HepG2 (cell line): ENCODE results near the gene DRD3. TPM values are rescaled to one million over a fixed set of nuclear protein-coding genes. Genes with fewer than 3 reads are reported as not detected.

ENCODE experiments used
- ATAC-seq: fragments of 200-7000 bp; cut with Tn5 transposase; 3 replicates; pipeline ENCODE4 v1.9.1; 2020; ENCODE audit warnings: mild to moderate bottlenecking, moderate library complexity
- BruUV-seq: library from RNA; stranded (reverse); fragments of 400-500 nt; replicated peaks from 2 replicates; lab custom pipeline; 2021; lab: Mats Ljungman, UMichigan
- CTCF ChIA-PET: fragments of 300-600 bp; formaldehyde crosslinking; extraction: SDS; loops from one replicate; lab custom pipeline; 2021; ENCODE audit warnings: low total read pairs, inconsistent platforms, low intra/inter-chr PET ratio; lab: Yijun Ruan, JAX
- POLR2A ChIA-PET: fragments of 350-600 bp; sonication (Branson Sonifier 250); formaldehyde crosslinking; loops from one replicate; lab custom pipeline; 2020; ENCODE audit warnings: antibody characterized with exemption, inconsistent platforms; lab: Yijun Ruan, JAX
- DNase-seq: peaks from one replicate; pipeline ENCODE4 v3.0.0-alpha.2; 2015; ENCODE audit warnings: low spot score
- FAIRE-seq: peaks from 3 replicates; lab custom pipeline; 2011; peaks lifted over from hg19 to GRCh38; lab: Jason Lieb, UNC
- H2AFZ ChIP-seq: one replicate; pipeline ENCODE4 v1.6.1; 2011; ENCODE audit warnings: low read length, inconsistent platforms
- H3K27ac ChIP-seq: fragments of 300-600 bp; 3 replicates; pipeline ENCODE4 v1.8.0; 2011; ENCODE audit warnings: mixed run types, mild to moderate bottlenecking, mixed read lengths, low read length, inconsistent platforms; ENCODE audit not compliant: insufficient read depth; ENCODE audit errors: extremely low read length
- H3K27me3 ChIP-seq, 2 experiments: fragments of 200-600 bp in 1 of 2; 2 replicates in 1 of 2; 3 replicates in 1 of 2; pipeline versions ENCODE4 v1.6.0 to v1.8.0; 2011; ENCODE audit warnings: low read length in 2 of 2, mild to moderate bottlenecking in 2 of 2, moderate library complexity in 2 of 2, inconsistent platforms in 1 of 2; ENCODE audit not compliant: insufficient read depth in 2 of 2, control insufficient read depth in 1 of 2
- H3K36me3 ChIP-seq, 2 experiments: fragments of 200-600 bp in 1 of 2; replicated peaks in 1 of 2; 2 replicates in 1 of 2; 3 replicates in 1 of 2; pipeline versions ENCODE4 v1.5.1 to v1.8.0; 2011; ENCODE audit warnings: low read length in 2 of 2, inconsistent platforms in 1 of 2; ENCODE audit not compliant: insufficient read depth in 2 of 2, control insufficient read depth in 1 of 2
- H3K4me1 ChIP-seq: 2 replicates; pipeline ENCODE4 v1.5.1; 2012; ENCODE audit warnings: low read length, inconsistent platforms; ENCODE audit not compliant: insufficient read depth
- H3K4me2 ChIP-seq: 2 replicates; pipeline ENCODE4 v1.6.0; 2011; ENCODE audit warnings: low read depth, low read length, inconsistent platforms
- H3K4me3 ChIP-seq, 3 experiments: fragments of 200-600 bp in 1 of 3; sonication (generic), shearing (Covaris generic) in 1 of 3; replicated peaks in 1 of 3; 2 replicates each; pipeline ENCODE4 v1.5.1; 2011 to 2016; ENCODE audit warnings: low read length in 3 of 3, inconsistent platforms in 2 of 3, low read depth in 2 of 3, mild to moderate bottlenecking in 2 of 3, control low read depth in 1 of 3, mixed read lengths in 1 of 3; ENCODE audit not compliant: insufficient read depth in 1 of 3
- H3K79me2 ChIP-seq: one replicate; pipeline ENCODE4 v1.6.1; 2011; ENCODE audit warnings: low read length, inconsistent platforms; ENCODE audit not compliant: insufficient read depth
- H3K9ac ChIP-seq: 2 replicates; pipeline ENCODE4 v1.6.0; 2011; ENCODE audit warnings: mild to moderate bottlenecking, low read depth, low read length, inconsistent platforms; ENCODE audit not compliant: insufficient read depth
- H3K9me3 ChIP-seq: 2 replicates; pipeline ENCODE4 v1.5.1; 2012; ENCODE audit warnings: mild to moderate bottlenecking, low read length
- H4K20me1 ChIP-seq: 2 replicates; pipeline ENCODE4 v1.6.0; 2011; ENCODE audit warnings: inconsistent platforms, mild to moderate bottlenecking, low read length, moderate library complexity; ENCODE audit not compliant: insufficient read depth
- IRX3 ChIP-seq: sonication (generic); formaldehyde crosslinking; IDR thresholded peaks from 2 replicates; pipeline ENCODE4 v1.8.1; 2023; ENCODE audit warnings: mild to moderate bottlenecking, low read depth, missing genetic modification reagents, borderline replicate concordance
- TRIM22 ChIP-seq: fragments of 450-650 bp; IDR thresholded peaks from 2 replicates; pipeline ENCODE4 v1.6.1; 2017
- ZNF674 ChIP-seq: sonication (generic); formaldehyde crosslinking; IDR thresholded peaks from 2 replicates; pipeline ENCODE4 v1.5.0; 2020; ENCODE audit warnings: low read depth, mild to moderate bottlenecking, missing genetic modification reagents
- ZNF770 ChIP-seq: sonication (generic); formaldehyde crosslinking; IDR thresholded peaks from 2 replicates; pipeline ENCODE4 v1.5.0; 2020; ENCODE audit warnings: mild to moderate bottlenecking, missing genetic modification reagents
- WGBS: methylation state at CpG from one replicate; pipeline ENCODE4 v1.1.6; 2017; ENCODE audit warnings: low lambda C conversion rate; 5-methylcytosine and 5-hydroxymethylcytosine counted together
- in situ Hi-C: cut with HindIII; loops from 2 replicates; pipeline ENCODE4 v1.10.0; 2017; ENCODE audit warnings: low pct_unique_long_range_greater_than_20kb; ENCODE audit not compliant: extremely low pct_ligation_motif_present
- intact Hi-C: fragments of 100-400 bp; cut with micrococcal nuclease; formaldehyde crosslinking; loops from one replicate; pipeline ENCODE4 v1.10.0; 2022; ENCODE audit not compliant: unreplicated experiment
- polyA plus RNA-seq, 8 experiments: library from polyadenylated mRNA; depleted of rRNA in 3 of 8; stranded (reverse) in 7 of 8; unstranded in 1 of 8; fragments of >200 nt; fragmentation: Illumina TruSeq in 4 of 8; extraction: Trizol in 4 of 8; gene quantifications; 2 replicates each; pipeline versions ENCODE4 v1.2.1 to v1.2.3, GENCODE V29; 2011 to 2016; ENCODE audit warnings: low read depth in 4 of 8, missing spikeins in 1 of 8, mixed read lengths in 1 of 8; ENCODE audit not compliant: insufficient read depth in 1 of 8
- total RNA-seq, 5 experiments: library from RNA; depleted of rRNA; stranded (reverse); fragments of >200 nt; fragmentation: Illumina TruSeq; extraction: Trizol; gene quantifications; 2 replicates each; pipeline ENCODE4 v1.2.3, GENCODE V29; 2016; ENCODE audit warnings: low read depth in 1 of 5
- TF ChIP-seq, protein P1 (sequence below): sonication (generic); formaldehyde crosslinking; IDR thresholded peaks from 2 replicates; pipeline ENCODE4 v1.5.1; 2020; ENCODE audit warnings: missing genetic modification reagents, mild to moderate bottlenecking, borderline replicate concordance

The DRD3 gene
- total and polyA plus RNA-seq, 2 of the 13 experiments (the other 11 are each of a cell fraction or from before 2014, with no cell fraction given), result not detected

DNA sequence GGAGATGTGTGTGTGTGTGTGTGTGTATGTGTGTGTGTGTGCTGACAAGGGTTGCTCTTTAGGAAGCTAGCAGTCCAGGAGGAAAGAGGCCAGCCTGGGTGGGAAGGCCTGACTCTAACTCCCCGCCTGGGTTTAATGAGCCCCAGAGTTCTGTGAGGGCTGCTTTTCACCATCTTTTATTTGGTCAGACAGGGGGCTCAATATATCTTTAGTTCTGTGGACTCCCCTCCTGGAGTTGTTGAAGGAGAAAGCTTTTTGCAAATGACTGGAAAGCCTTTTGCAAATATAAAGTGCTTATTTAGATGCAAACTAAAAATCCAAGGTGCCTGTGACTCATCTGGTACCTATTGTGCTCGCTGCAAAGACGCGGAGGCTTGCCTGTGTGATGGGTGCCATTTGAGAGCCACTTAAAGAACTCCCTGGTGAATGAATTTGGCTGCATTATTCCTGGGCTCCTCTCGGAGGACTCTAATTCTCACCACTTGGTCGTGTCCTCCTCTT, 24.5 kb downstream of the DRD3 start:
- Histone ChIP-seq H3K36me3 (no peaks in the 10 kb centered on the region), H3K9ac (no peak overlapping the region), H2AFZ (no peak overlapping the region), H3K9me3 (no peaks in the 10 kb centered on the region), H3K79me2 (no peaks in the 10 kb centered on the region), H3K4me2 (no peak overlapping the region), H4K20me1 (no peaks in the 10 kb centered on the region), H3K4me3 (no peak overlapping the region), H3K4me1 (peaks cover 5% of the 10 kb centered on the region; the same call in 1 of the 2 replicates), H3K27ac (no peak overlapping the region), H3K27me3 (peaks cover 0 to 37% of the 10 kb centered on the region in 2 experiments; a peak in 2 of 5 replicates)
- POLR2A ChIA-PET, result no interaction called here
- no TSS peak for BruUV-seq
- ATAC-seq, result no peak
- 36% methylated on average over 4 of the region's 6 CpGs for WGBS
- intact Hi-C loops (loop anchor here (5.0 to 10.0 kb wide), 2 partner anchors 190 to 312 kb away; no protein-coding TSS in a partner anchor), in situ Hi-C loops (loop anchor here (10.0 kb wide), 1 partner anchor 140 kb away; the partner anchor contains the start of gene TIGIT)
- FAIRE-seq, result no peak
- CTCF ChIA-PET, result no interaction called here
- no peak for DNase-seq
- TF ChIP-seq IRX3 (CRISPR knock-in tag), result no peak
- no peak for TF ChIP-seq ZNF674 (CRISPR knock-in tag)
- no peak for TF ChIP-seq TRIM22
- TF ChIP-seq ZNF770 (CRISPR knock-in tag), result no peak
- TF ChIP-seq, protein P1, sequence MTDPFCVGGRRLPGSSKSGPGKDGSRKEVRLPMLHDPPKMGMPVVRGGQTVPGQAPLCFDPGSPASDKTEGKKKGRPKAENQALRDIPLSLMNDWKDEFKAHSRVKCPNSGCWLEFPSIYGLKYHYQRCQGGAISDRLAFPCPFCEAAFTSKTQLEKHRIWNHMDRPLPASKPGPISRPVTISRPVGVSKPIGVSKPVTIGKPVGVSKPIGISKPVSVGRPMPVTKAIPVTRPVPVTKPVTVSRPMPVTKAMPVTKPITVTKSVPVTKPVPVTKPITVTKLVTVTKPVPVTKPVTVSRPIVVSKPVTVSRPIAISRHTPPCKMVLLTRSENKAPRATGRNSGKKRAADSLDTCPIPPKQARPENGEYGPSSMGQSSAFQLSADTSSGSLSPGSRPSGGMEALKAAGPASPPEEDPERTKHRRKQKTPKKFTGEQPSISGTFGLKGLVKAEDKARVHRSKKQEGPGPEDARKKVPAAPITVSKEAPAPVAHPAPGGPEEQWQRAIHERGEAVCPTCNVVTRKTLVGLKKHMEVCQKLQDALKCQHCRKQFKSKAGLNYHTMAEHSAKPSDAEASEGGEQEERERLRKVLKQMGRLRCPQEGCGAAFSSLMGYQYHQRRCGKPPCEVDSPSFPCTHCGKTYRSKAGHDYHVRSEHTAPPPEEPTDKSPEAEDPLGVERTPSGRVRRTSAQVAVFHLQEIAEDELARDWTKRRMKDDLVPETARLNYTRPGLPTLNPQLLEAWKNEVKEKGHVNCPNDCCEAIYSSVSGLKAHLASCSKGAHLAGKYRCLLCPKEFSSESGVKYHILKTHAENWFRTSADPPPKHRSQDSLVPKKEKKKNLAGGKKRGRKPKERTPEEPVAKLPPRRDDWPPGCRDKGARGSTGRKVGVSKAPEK (CRISPR knock-in tag), result no peak
